Small intestine (tissue), 7 donors: Measurements from ENCODE around the gene RALY. TPM values are rescaled to one million over a fixed set of nuclear protein-coding genes. Genes with fewer than 3 reads are reported as not detected.
A peak's percentile ranks its signal among the peaks of the same experiment; 100 is the strongest.

Experiments
- DNase-seq, 2 donors: peaks; one replicate each; pipeline versions ENCODE4 v3.0.0 to v3.0.0-alpha.2; 2013
- FAIRE-seq: peaks from 2 replicates; lab custom pipeline; 2012; peaks lifted over from hg19 to GRCh38; lab: Jason Lieb, UNC
- H3K27ac ChIP-seq, 3 donors: one replicate each; pipeline ENCODE4 v1.5.1; 2013; ENCODE audit warnings: low read length in 2 of 3, mild to moderate bottlenecking in 2 of 3, control low read depth in 1 of 3, inconsistent platforms in 1 of 3, low read depth in 1 of 3, moderate library complexity in 1 of 3
- H3K27me3 ChIP-seq, 3 donors: one replicate each; pipeline ENCODE4 v1.6.1; 2013; ENCODE audit warnings: low read length in 3 of 3, inconsistent platforms in 1 of 3; ENCODE audit not compliant: control insufficient read depth in 3 of 3, insufficient read depth in 3 of 3
- H3K36me3 ChIP-seq, 3 donors: one replicate each; pipeline ENCODE4 v1.6.1; 2013; ENCODE audit warnings: low read length in 3 of 3, inconsistent platforms in 1 of 3, low read depth in 1 of 3, mild to moderate bottlenecking in 1 of 3, moderate library complexity in 1 of 3; ENCODE audit not compliant: control insufficient read depth in 3 of 3, insufficient read depth in 2 of 3
- H3K4me1 ChIP-seq, 3 donors: one replicate each; pipeline ENCODE4 v1.6.1; 2013; ENCODE audit warnings: low read length in 2 of 3, inconsistent platforms in 1 of 3, low read depth in 1 of 3, mild to moderate bottlenecking in 1 of 3, moderate library complexity in 1 of 3; ENCODE audit not compliant: control insufficient read depth in 3 of 3, insufficient read depth in 2 of 3
- H3K4me3 ChIP-seq, 3 donors: one replicate each; pipeline ENCODE4 v1.5.1; 2013; ENCODE audit warnings: low read length in 3 of 3, control low read depth in 1 of 3, inconsistent platforms in 1 of 3, low read depth in 1 of 3, mild to moderate bottlenecking in 1 of 3, moderate library complexity in 1 of 3
- H3K9me3 ChIP-seq, 2 donors: one replicate each; pipeline ENCODE4 v1.6.1; 2013; ENCODE audit warnings: low read depth in 1 of 2, low read length in 1 of 2; ENCODE audit not compliant: control insufficient read depth in 2 of 2, insufficient read depth in 1 of 2
- WGBS, 3 donors: extraction: QIAGEN DNeasy Blood & Tissue Kit; methylation state at CpG; one replicate each; pipeline ENCODE4 v1.1.7; 2013; 5-methylcytosine and 5-hydroxymethylcytosine counted together
- polyA plus RNA-seq, 4 donors: library from polyadenylated mRNA; stranded (reverse) in 3 of 4; unstranded in 1 of 4; fragments of 200-250 nt in 3 of 4; fragments of 120-200 nt in 1 of 4; gene quantifications; one replicate each; pipeline versions ENCODE4 v1.2.1 to v1.2.3, GENCODE V29; 2013
- donor health status: healthy with polysubstance abuse.
- donor health status: control.
- donor health status: control.
- donor health status: Bipolar disorder and iron deficiency.
- donor health status: healthy.

The RALY gene
- polyA plus RNA-seq, 4 donors: 108 to 166 (median 145) TPM

- Histone ChIP-seq H3K27me3 (no peaks in the 10 kb centered on the region), H3K4me1 (peaks cover 0 to 46% (median 5%) of the 10 kb centered on the region in 3 donors), H3K4me3 (no peak overlapping the region), H3K27ac (no peak overlapping the region), H3K9me3 (no peaks in the 10 kb centered on the region), H3K36me3 (peaks cover 0 to 6% (median 0%) of the 10 kb centered on the region in 3 donors)
- peak in 1 of 2 donors; percentile 26 for DNase-seq
- WGBS, 3 donors: 60 to 75% (median 70%) methylated on average over 2 of the region's 2 CpGs
- FAIRE-seq: no peak
Observed at GRCh38 chr20:34013554-34013953, 19.8 kb downstream of the RALY start.

- no peaks in the 10 kb centered on the region for H3K9me3 ChIP-seq
- FAIRE-seq (no peak), DNase-seq (no peak)
- no peak overlapping the region for H3K4me3 ChIP-seq
- H3K36me3 ChIP-seq: peaks cover 0 to 6% (median 0%) of the 10 kb centered on the region in 3 donors
- no peak overlapping the region for H3K27ac ChIP-seq
- no peaks in the 10 kb centered on the region for H3K27me3 ChIP-seq
- H3K4me1 ChIP-seq: peaks cover 0 to 38% (median 5%) of the 10 kb centered on the region in 3 donors
- 80 to 88% (median 86%) methylated on average over 1 of the region's 1 CpG for WGBS, 3 donors
Observed at GRCh38 chr20:34014878-34015277, 21.2 kb downstream of the RALY start.

- no peak for DNase-seq
- H3K4me1 ChIP-seq: peaks cover 0 to 30% (median 5%) of the 10 kb centered on the region in 3 donors
- no peak overlapping the region for H3K4me3 ChIP-seq
- no peaks in the 10 kb centered on the region for H3K9me3 ChIP-seq
- peaks cover 0 to 6% (median 0%) of the 10 kb centered on the region in 3 donors for H3K36me3 ChIP-seq
- H3K27me3 ChIP-seq: no peaks in the 10 kb centered on the region
- WGBS, 3 donors: 83 to 90% (median 84%) methylated on average over 6 of the region's 6 CpGs
- no peak overlapping the region for H3K27ac ChIP-seq
- FAIRE-seq: no peak
Observed at GRCh38 chr20:34015401-34016335, 22.0 kb downstream of the RALY start.

- no peak for DNase-seq
- Histone ChIP-seq H3K4me1 (peaks cover 0 to 29% (median 5%) of the 10 kb centered on the region in 3 donors), H3K4me3 (no peak overlapping the region), H3K27ac (no peak overlapping the region), H3K27me3 (no peaks in the 10 kb centered on the region), H3K36me3 (peaks cover 0 to 8% (median 0%) of the 10 kb centered on the region in 3 donors), H3K9me3 (peaks cover 0 to 5% of the 10 kb centered on the region in 2 donors)
- no peak for FAIRE-seq
- 28 to 60% (median 44%) methylated on average over 5 of the region's 5 CpGs for WGBS, 3 donors
Observed at GRCh38 chr20:34016736-34017135, 23.0 kb downstream of the RALY start.

DNA sequence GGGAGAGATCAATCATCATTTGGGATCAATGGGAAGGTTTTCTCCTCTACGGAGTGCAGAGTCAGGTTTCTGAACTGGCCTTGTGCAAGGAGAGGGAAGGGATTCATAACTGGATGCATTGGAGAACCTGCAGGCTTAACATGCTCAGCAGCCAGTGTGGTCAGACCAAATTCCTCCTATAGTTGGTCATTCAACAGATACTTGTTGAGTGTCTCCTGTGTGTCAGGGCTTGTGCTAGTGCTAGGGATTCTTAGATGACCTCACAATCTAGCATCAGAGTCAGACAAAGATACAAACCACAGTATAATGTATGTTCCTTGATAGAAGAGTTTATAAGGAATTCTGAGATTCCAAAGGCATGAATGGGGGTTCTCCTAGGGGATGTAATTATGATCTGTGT lies 23.9 kb downstream of the RALY start:
- DNase-seq: no peak
- no peaks in the 10 kb centered on the region for H3K27me3 ChIP-seq
- peaks cover 0 to 5% of the 10 kb centered on the region in 2 donors for H3K9me3 ChIP-seq
- peaks cover 0 to 26% (median 4%) of the 10 kb centered on the region in 3 donors for H3K4me1 ChIP-seq
- 94 to 97% (median 94%) methylated on average over 1 of the region's 1 CpG for WGBS, 3 donors
- peaks cover 0 to 4% (median 0%) of the 10 kb centered on the region in 3 donors for H3K36me3 ChIP-seq
- no peak overlapping the region for H3K27ac ChIP-seq
- no peak for FAIRE-seq
- H3K4me3 ChIP-seq: no peak overlapping the region

DNA sequence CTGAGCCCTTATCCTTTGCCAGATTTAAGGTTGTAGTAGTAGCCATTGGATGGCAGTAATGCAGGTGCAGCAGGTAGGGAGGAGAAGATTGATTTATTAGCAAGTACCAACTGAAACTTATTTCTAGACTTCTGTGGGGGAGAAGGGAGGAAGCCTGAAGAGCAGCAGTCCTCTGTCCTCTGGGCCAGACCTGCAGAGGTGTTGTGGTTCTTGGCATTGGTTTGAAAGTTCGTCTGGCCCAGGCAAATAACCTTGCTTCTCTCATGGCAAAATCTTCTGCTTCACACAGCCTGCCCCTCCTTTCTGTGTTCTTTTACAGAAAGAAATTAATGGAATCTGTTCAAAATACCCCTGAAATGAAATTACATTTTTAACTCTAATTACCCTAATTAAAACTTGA lies 24.5 kb downstream of the RALY start:
- WGBS, 3 donors: 27 to 65% (median 56%) methylated on average over 1 of the region's 1 CpG
- Histone ChIP-seq H3K9me3 (peaks cover 0 to 5% of the 10 kb centered on the region in 2 donors), H3K27me3 (no peaks in the 10 kb centered on the region), H3K27ac (no peak overlapping the region), H3K36me3 (peaks cover 0 to 4% (median 0%) of the 10 kb centered on the region in 3 donors), H3K4me3 (no peak overlapping the region), H3K4me1 (peaks cover 0 to 26% (median 4%) of the 10 kb centered on the region in 3 donors)
- FAIRE-seq: no peak
- DNase-seq: no peak

GRCh38 chr20:34022151-34022838 lies 28.6 kb downstream of the RALY start:
- H3K9me3 ChIP-seq: peaks cover 0 to 5% of the 10 kb centered on the region in 2 donors
- no peaks in the 10 kb centered on the region for H3K27me3 ChIP-seq
- H3K36me3 ChIP-seq: peaks cover 0 to 4% (median 0%) of the 10 kb centered on the region in 3 donors
- no peak overlapping the region for H3K4me3 ChIP-seq
- 81 to 88% (median 83%) methylated on average over 4 of the region's 4 CpGs for WGBS, 3 donors
- H3K4me1 ChIP-seq: peaks cover 16 to 31% (median 21%) of the 10 kb centered on the region in 3 donors
- no peak overlapping the region for H3K27ac ChIP-seq
- FAIRE-seq (no peak), DNase-seq (no peak)

GRCh38 chr20:34022839-34023234 lies 29.1 kb downstream of the RALY start:
- H3K27ac ChIP-seq: no peak overlapping the region
- H3K9me3 ChIP-seq: peaks cover 0 to 5% of the 10 kb centered on the region in 2 donors
- WGBS, 3 donors: 77 to 81% (median 81%) methylated on average over 3 of the region's 3 CpGs
- H3K27me3 ChIP-seq: no peaks in the 10 kb centered on the region
- FAIRE-seq (no peak), DNase-seq (no peak)
- no peak overlapping the region for H3K4me3 ChIP-seq
- H3K4me1 ChIP-seq: peaks cover 16 to 30% (median 21%) of the 10 kb centered on the region in 3 donors
- H3K36me3 ChIP-seq: peaks cover 0 to 4% (median 0%) of the 10 kb centered on the region in 3 donors
